ENCODE data around the gene INPP5F. TPM values are rescaled to one million over a fixed set of nuclear protein-coding genes. Genes with fewer than 3 reads are reported as not detected.
A peak's percentile ranks its signal among the peaks of the same experiment; 100 is the strongest.

The INPP5F gene
- total and polyA plus RNA-seq, 11 donors, result 3.0 to 9.9 (median 6.4) TPM

- H3K27ac ChIP-seq, result no peak overlapping the region
- H3K4me3 ChIP-seq, result no peak overlapping the region
- intact Hi-C loops (cut with DNase I), result loop anchor here in 6 of 10 donors (5.0 to 10.0 kb wide), 5 partner anchors 51 to 581 kb away; no protein-coding TSS in a partner anchor
These were observed 28.2 kb downstream of the INPP5F start for GRCh38 chr10:119754085-119754484.

GRCh38 chr10:119754936-119755335 is 29.1 kb downstream of the INPP5F start:
- H3K9me3 ChIP-seq, result no peaks in the 10 kb centered on the region
- ATAC-seq, result no peak
- no peak overlapping the region for H3K27ac ChIP-seq
- intact Hi-C loops (cut with DNase I), result loop anchor here in 7 of 10 donors (5.0 to 10.0 kb wide), 5 partner anchors 50 to 580 kb away; no protein-coding TSS in a partner anchor
- no peak overlapping the region for H3K4me3 ChIP-seq
- H3K27me3 ChIP-seq, result no peaks in the 10 kb centered on the region
- peaks cover 0 to 3% (median 0%) of the 10 kb centered on the region in 9 donors for H3K36me3 ChIP-seq
- DNase-seq, result no peak
- peaks cover 0 to 9% (median 0%) of the 10 kb centered on the region in 12 donors for H3K4me1 ChIP-seq
- no peak for TF ChIP-seq POLR2A (IDR thresholded peaks at IDR 0.05)
- no peak for TF ChIP-seq CTCF (IDR thresholded peaks at IDR 0.05)
- WGBS, 4 donors, result 90 to 98% (median 94%) methylated on average over 4 of the region's 4 CpGs

More at GRCh38 chr10:119754085-119754484, 28.2 kb downstream of the INPP5F start:
- TF ChIP-seq CTCF (IDR thresholded peaks at IDR 0.05) (no peak), POLR2A (IDR thresholded peaks at IDR 0.05) (no peak)
- no peak for ATAC-seq
- Histone ChIP-seq H3K4me1 (peaks cover 0 to 10% (median 0%) of the 10 kb centered on the region in 12 donors), H3K36me3 (no peaks in the 10 kb centered on the region), H3K27me3 (no peaks in the 10 kb centered on the region), H3K9me3 (no peaks in the 10 kb centered on the region)
- WGBS, 4 donors, result 82 to 88% (median 82%) methylated on average over 5 of the region's 5 CpGs
- no peak for DNase-seq

GRCh38 chr10:119755446-119755845 is 29.6 kb downstream of the INPP5F start:
- Histone ChIP-seq H3K27ac (no peak overlapping the region), H3K4me3 (no peak overlapping the region), H3K9me3 (no peaks in the 10 kb centered on the region), H3K4me1 (peaks cover 0 to 5% (median 0%) of the 10 kb centered on the region in 12 donors), H3K27me3 (no peaks in the 10 kb centered on the region), H3K36me3 (peaks cover 0 to 3% (median 0%) of the 10 kb centered on the region in 9 donors)
- DNase-seq (no peak), ATAC-seq (no peak)
- TF ChIP-seq CTCF (IDR thresholded peaks at IDR 0.05) (no peak), POLR2A (IDR thresholded peaks at IDR 0.05) (no peak)
- 90 to 96% (median 92%) methylated on average over 5 of the region's 5 CpGs for WGBS, 4 donors
- intact Hi-C loops (cut with DNase I), result loop anchor here in 5 of 10 donors (5.0 to 10.0 kb wide), 5 partner anchors 49 to 579 kb away; no protein-coding TSS in a partner anchor

- no peak for DNase-seq
- no peaks in the 10 kb centered on the region for H3K9me3 ChIP-seq
- H3K27ac ChIP-seq, result peak overlapping the region in 1 of 12 donors; percentile 69
- H3K4me1 ChIP-seq, result peaks cover 0 to 4% (median 0%) of the 10 kb centered on the region in 12 donors
- TF ChIP-seq POLR2A (IDR thresholded peaks at IDR 0.05) (no peak), CTCF (IDR thresholded peaks at IDR 0.05) (no peak)
- no peak for ATAC-seq
- 95 to 98% (median 96%) methylated on average over 5 of the region's 5 CpGs for WGBS, 4 donors
- peaks cover 0 to 3% (median 0%) of the 10 kb centered on the region in 9 donors for H3K36me3 ChIP-seq
- no peaks in the 10 kb centered on the region for H3K27me3 ChIP-seq
- intact Hi-C loops (cut with DNase I), result loop anchor here in 5 of 10 donors (5.0 to 10.0 kb wide), 5 partner anchors 46 to 576 kb away; no protein-coding TSS in a partner anchor
- no peak overlapping the region for H3K4me3 ChIP-seq
These were observed 32.8 kb downstream of the INPP5F start for GRCh38 chr10:119758448-119759195.

All from heart left ventricle (tissue), 16 donors.